Parathyroid adenoma (tissue), 2 donors: Measurements from ENCODE around the gene SMAD1.
A peak's percentile ranks its signal among the peaks of the same experiment; 100 is the strongest.

Source experiments
- H2AFZ ChIP-seq: fragments of 300-600 bp; sonication (generic); one replicate; pipeline ENCODE4 v1.7.0; 2017; ENCODE audit warnings: antibody characterized with exemption, mild to moderate bottlenecking
- H3K27ac ChIP-seq: fragments of 300-600 bp; sonication (generic); one replicate; pipeline ENCODE4 v1.7.0; 2017
- H3K27me3 ChIP-seq: fragments of 300-600 bp; sonication (generic); one replicate; pipeline ENCODE4 v1.7.0; 2017; ENCODE audit warnings: low read length; ENCODE audit not compliant: control insufficient read depth, insufficient read depth
- H3K36me3 ChIP-seq: fragments of 300-600 bp; sonication (generic); one replicate; pipeline ENCODE4 v1.7.0; 2017; ENCODE audit warnings: low read length; ENCODE audit not compliant: control insufficient read depth, insufficient read depth
- H3K4me1 ChIP-seq: fragments of 300-600 bp; sonication (generic); one replicate; pipeline ENCODE4 v1.7.0; 2017; ENCODE audit warnings: control low read depth
- H3K4me2 ChIP-seq: fragments of 300-600 bp; sonication (generic); one replicate; pipeline ENCODE4 v1.7.0; 2017; ENCODE audit warnings: low read length
- H3K4me3 ChIP-seq: fragments of 300-600 bp; sonication (generic); one replicate; pipeline ENCODE4 v1.7.0; 2017; ENCODE audit warnings: low read depth, low read length
- H3K79me2 ChIP-seq: fragments of 300-600 bp; sonication (generic); one replicate; pipeline ENCODE4 v1.7.0; 2017; ENCODE audit warnings: control low read depth
- H3K9ac ChIP-seq: fragments of 300-600 bp; sonication (generic); one replicate; pipeline ENCODE4 v1.7.0; 2017; ENCODE audit warnings: mild to moderate bottlenecking
- H3K9me3 ChIP-seq: fragments of 300-600 bp; sonication (generic); one replicate; pipeline ENCODE4 v1.7.0; 2017; ENCODE audit warnings: low read length; ENCODE audit not compliant: control insufficient read depth
- CTCF ChIP-seq: fragments of 300-600 bp; sonication (generic); IDR thresholded peaks from one replicate; pipeline ENCODE4 v1.7.0; 2017; ENCODE audit warnings: antibody characterized with exemption, mild to moderate bottlenecking
- donor health status: primary hyperparathyroidism.

The SMAD1 gene

GRCh38 chr4:145486603-145487002 lies 5.0 kb downstream of the SMAD1 start:
- H3K79me2 ChIP-seq = peaks cover 13% of the 10 kb centered on the region
- H3K27me3 ChIP-seq = no peaks in the 10 kb centered on the region
- H3K4me2 ChIP-seq = no peak overlapping the region
- no peak overlapping the region for H3K9ac ChIP-seq
- H3K36me3 ChIP-seq = no peaks in the 10 kb centered on the region
- no peak overlapping the region for H3K4me3 ChIP-seq
- peaks cover 9% of the 10 kb centered on the region for H3K4me1 ChIP-seq
- no peak overlapping the region for H2AFZ ChIP-seq
- no peak for TF ChIP-seq CTCF
- no peak overlapping the region for H3K27ac ChIP-seq
- H3K9me3 ChIP-seq = no peaks in the 10 kb centered on the region

- no peak overlapping the region for H3K4me3 ChIP-seq
- H3K27ac ChIP-seq = no peak overlapping the region
- no peak overlapping the region for H3K9ac ChIP-seq
- no peak overlapping the region for H2AFZ ChIP-seq
- H3K27me3 ChIP-seq = no peaks in the 10 kb centered on the region
- peak overlapping the region; percentile 52 for H3K4me2 ChIP-seq
- peaks cover 13% of the 10 kb centered on the region for H3K79me2 ChIP-seq
- H3K36me3 ChIP-seq = no peaks in the 10 kb centered on the region
- peaks cover 9% of the 10 kb centered on the region for H3K4me1 ChIP-seq
- no peak for TF ChIP-seq CTCF
- H3K9me3 ChIP-seq = no peaks in the 10 kb centered on the region
Measured at GRCh38 chr4:145487631-145488030, 6.0 kb downstream of the SMAD1 start.

- peaks cover 11% of the 10 kb centered on the region for H3K4me1 ChIP-seq
Measured at GRCh38 chr4:145488310-145488709, 6.7 kb downstream of the SMAD1 start.

GRCh38 chr4:145489556-145489955 lies 7.9 kb downstream of the SMAD1 start:
- H3K27ac ChIP-seq = no peak overlapping the region
- no peak for TF ChIP-seq CTCF

More at GRCh38 chr4:145488310-145488709, 6.7 kb downstream of the SMAD1 start:
- no peak overlapping the region for H2AFZ ChIP-seq
- H3K79me2 ChIP-seq = peaks cover 13% of the 10 kb centered on the region
- no peak overlapping the region for H3K27ac ChIP-seq
- no peaks in the 10 kb centered on the region for H3K27me3 ChIP-seq
- H3K9ac ChIP-seq = no peak overlapping the region
- no peak overlapping the region for H3K4me3 ChIP-seq
- no peaks in the 10 kb centered on the region for H3K36me3 ChIP-seq
- H3K4me2 ChIP-seq = no peak overlapping the region
- no peak for TF ChIP-seq CTCF
- H3K9me3 ChIP-seq = no peaks in the 10 kb centered on the region

GRCh38 chr4:145490361-145490760 lies 8.7 kb downstream of the SMAD1 start:
- Histone ChIP-seq H3K4me1 (peaks cover 9% of the 10 kb centered on the region), H3K36me3 (no peaks in the 10 kb centered on the region), H3K9ac (no peak overlapping the region), H3K27me3 (no peaks in the 10 kb centered on the region), H3K4me2 (no peak overlapping the region), H3K27ac (no peak overlapping the region), H2AFZ (no peak overlapping the region), H3K79me2 (peaks cover 5% of the 10 kb centered on the region), H3K4me3 (no peak overlapping the region), H3K9me3 (no peaks in the 10 kb centered on the region)
- TF ChIP-seq CTCF = no peak

More at GRCh38 chr4:145489556-145489955, 7.9 kb downstream of the SMAD1 start:
- Histone ChIP-seq H2AFZ (no peak overlapping the region), H3K79me2 (peaks cover 8% of the 10 kb centered on the region), H3K36me3 (no peaks in the 10 kb centered on the region), H3K9ac (no peak overlapping the region), H3K27me3 (no peaks in the 10 kb centered on the region), H3K4me2 (no peak overlapping the region), H3K4me3 (no peak overlapping the region), H3K4me1 (peaks cover 9% of the 10 kb centered on the region), H3K9me3 (no peaks in the 10 kb centered on the region)
